ENCODE results near the gene DIPK1A.
"Not testable (repeated sequence)": the region's sequence is repeated elsewhere in the genome, so short reads cannot be mapped to it uniquely, and the experiment has no call there.

DIPK1A gene

DNA sequence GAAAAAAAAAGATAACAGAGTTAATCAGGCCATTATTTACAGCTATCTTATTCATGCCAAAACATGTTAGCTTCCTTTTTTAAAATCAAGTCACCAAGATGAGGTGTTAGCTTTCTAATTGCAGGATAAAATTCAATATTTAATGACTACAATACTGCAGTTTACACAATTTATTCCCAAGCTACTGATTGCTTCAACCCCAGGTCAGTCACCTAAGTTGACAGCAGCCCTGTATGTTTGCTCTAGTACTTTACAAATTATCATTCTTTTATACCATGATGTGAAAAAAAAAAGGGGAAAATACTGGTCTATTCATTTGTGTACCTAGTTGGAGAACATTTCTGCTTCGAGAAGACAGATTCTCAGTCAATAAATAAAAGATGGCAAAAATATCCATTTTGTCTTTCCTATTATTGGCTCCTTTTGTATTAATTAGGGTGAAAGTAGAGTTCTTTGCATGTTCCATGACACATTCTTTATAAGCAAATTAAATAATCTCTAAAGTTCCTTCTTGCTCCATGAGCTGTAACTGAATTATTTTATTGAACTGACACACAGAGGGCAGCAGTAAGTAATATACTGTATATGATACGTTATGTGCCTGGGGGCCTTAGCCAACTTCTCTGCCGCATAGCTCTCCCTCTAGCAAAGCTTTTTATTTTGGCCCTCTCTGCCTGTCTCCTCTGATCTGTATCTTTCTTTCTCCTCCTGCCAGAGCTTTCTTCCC, 48.0 kb downstream of the DIPK1A start:
- FAIRE-seq = no peak

DNA sequence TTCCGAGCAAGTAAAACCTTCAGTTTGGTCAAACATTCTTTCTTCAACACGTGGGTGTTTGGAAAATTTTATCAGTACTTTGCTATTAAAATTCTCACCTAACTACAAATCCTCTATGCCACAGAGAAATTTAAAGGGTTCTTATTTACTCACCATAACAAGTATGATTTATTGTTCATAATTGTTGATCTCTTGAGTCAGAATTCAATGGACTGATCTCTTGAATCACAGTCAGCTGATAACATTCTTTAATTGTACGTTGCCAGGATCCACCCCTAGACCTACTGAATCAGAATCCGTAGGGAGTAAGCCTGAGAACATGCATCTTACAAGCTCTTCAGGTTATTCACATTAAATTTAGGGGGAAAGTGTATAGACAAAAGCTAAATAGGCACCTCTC, 51.2 kb downstream of the DIPK1A start:
- FAIRE-seq = no peak

DNA sequence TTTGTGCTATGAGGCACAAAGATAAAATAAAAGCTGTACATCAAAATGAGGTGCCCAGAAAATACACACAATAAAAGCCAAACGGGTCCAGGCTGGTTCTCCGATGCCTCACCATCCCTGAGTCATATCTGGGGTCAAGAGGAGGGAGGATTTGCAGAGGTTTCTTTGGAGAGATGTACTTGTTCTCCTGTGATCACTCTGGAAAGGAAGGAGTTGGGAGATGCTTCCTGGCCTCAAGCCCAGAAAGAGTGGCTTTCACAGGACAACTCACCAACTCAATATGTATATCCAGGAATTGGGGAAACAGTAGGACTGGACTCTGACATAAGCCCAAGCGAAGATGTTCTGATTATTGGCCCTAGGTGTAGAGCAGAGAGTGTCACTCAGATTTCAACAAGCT, 51.9 kb downstream of the DIPK1A start:
- no peak for FAIRE-seq

DNA sequence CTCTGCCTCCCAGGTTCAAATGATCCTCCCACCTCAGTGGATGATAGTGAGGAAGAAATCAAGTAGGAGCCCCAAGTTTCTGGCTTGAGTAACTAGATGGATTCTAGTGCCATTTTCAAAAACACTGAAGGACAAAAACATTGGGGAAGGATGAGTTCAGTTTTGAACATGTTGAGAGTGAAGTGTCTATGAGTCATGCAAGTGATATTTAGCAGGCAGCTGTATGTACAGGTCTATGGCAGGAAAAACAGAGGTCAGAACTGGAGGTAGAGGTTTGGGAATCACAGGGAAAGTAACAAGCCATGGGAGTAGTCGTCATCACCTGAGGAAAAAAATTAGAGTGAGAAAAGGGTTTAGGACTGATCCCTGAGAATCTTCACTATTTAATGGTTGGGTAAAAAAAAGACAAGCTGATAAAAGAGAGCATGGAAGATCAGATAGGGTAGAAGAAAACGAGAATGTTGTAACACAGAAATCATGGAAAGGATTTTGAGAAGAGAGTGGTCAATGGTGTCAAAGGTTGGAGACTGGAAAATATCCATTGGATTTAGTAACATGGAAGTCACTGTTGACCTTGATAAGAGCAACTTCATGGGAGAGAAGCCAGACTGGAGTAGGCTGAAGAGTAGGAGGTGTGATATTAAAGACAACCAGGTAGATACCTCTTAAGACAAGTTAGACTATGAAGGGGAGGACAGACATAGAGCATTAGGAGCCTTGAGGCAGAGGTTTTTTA, 53.1 kb downstream of the DIPK1A start:
- FAIRE-seq = no peak

DNA sequence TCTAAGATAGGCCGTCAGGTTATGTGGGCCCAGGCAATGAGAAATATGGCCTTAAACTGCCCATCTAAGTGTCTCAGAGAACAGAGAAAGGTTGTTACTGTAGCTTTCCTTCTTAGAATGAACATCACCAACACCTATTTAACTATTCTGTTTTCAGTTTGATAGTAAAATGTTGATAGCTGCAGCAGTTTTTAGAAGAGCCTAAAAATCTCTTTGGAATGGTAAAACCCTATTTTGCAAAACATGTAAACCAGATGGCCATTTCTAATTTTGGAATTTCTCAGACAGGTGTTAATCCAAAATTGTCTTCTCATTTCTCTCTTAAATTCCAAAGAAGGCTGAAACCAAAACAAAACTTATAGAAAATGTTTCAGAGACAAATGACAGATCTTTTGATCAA, 57.5 kb downstream of the DIPK1A start:
- no peak for FAIRE-seq

DNA sequence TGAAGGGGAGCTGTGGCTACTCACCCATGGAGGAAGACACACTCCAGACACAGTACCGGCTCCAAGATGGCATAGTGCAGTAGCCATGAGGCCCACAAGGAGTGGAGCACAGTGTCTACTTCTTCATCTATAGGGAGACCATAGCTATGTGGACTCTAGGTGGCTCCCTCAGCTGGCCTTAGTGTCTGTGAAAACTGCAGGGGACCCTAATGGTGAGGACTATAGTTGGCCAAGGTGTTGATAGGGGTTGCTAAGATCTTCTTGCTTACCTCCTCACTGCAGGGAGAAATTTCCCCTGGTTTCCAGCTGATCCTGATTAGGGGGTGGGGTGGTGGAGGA, 58.9 kb downstream of the DIPK1A start:
- no peak for FAIRE-seq

DNA sequence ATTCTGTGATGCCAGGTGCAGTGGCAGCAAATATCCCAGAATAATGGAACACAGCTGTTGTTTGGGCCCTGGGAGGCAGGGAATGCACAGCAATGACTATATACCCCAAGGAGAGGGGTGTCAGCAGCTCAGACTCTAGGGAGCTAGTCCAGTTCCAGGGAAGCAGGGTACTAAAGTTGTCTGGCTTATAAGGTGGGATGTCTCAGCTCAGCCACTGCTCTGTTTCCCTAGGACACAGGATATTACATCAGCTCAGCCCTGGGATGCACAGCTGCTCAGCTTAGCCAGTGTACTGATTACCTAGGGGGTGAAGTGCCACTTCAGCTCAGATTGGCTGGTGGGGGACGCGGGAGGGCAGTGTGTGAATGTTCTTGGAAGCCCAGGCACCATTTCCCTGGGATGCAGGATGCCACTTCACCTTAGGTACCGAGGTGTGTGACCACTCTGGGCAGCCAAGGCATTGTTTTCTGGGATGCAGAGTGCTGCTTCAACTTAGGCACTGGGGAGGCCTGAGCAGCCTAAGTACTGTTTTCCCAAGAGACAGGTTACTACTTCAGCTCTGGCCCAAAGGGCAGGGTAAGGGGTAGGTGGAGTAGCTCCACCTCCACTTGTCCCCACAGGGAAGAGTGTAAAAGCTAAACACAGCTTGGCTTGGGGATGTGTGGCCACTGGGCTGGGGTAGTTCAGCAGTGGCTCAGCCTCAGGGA, 59.4 kb downstream of the DIPK1A start:
- no peak for FAIRE-seq

DNA sequence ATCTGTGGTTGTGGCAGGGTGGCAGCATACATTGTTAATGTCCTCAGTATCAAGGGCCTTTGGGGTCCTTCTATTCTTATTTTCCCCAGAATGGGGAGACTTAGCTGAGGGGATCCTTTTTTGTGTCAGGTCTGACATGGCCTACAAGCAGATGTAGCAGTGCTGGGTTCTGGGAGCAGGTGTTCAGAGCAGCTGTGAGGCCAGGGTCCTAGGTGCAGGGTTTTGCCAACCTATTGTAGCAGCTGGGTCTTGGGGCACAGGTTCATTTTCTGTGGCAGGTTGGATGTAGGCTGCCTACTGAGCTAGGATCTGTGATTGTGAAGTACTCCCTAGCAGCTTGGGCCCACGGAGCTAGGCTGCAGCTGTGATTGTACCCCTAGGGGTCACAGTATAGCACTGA, 60.1 kb downstream of the DIPK1A start:
- FAIRE-seq = no peak

GRCh38 chr1:92900539-92900938, 60.7 kb downstream of the DIPK1A start:
- no peak for FAIRE-seq

DNA sequence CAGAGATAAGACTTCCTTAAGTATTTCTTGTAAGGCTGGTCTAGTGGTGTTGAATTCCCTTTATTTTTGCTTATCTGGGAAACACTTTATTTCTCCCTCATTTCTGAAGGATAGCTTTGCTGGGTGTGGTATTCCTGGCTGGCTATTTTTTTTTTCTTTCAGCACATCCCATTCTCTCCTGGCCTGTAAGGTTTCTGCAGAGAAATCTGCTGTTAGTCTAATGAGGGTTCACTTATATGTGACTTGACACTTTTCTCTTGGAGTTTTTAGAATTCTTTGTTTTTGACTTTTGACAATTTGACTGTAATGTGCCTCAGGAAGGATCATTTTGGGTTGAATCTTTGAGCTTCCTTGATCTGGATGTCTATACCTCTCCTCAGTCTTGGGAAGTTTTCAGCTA, 61.5 kb downstream of the DIPK1A start:
- no peak for FAIRE-seq

GRCh38 chr1:92898053-92898452, 63.2 kb downstream of the DIPK1A start:
- not testable (repeated sequence) for FAIRE-seq

DNA sequence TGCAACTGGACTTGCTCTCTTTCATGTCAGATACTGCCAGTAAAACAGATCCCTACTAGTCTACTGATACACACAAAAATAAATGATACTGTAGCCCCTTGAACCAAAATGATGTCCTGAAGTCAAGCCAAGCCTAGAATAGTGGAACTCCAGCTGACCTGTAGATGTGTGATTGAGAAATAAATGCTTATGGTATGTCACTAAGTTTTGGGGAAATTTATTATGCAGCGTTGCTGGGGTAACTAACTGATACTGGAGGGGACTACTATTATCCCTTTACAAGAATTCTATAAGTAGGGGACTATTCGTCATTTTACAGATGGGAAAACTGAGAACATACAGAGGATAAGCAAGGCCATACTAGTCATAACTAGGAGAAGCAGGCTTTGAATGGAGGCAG, 73.8 kb downstream of the DIPK1A start:
- no peak for FAIRE-seq

DNA sequence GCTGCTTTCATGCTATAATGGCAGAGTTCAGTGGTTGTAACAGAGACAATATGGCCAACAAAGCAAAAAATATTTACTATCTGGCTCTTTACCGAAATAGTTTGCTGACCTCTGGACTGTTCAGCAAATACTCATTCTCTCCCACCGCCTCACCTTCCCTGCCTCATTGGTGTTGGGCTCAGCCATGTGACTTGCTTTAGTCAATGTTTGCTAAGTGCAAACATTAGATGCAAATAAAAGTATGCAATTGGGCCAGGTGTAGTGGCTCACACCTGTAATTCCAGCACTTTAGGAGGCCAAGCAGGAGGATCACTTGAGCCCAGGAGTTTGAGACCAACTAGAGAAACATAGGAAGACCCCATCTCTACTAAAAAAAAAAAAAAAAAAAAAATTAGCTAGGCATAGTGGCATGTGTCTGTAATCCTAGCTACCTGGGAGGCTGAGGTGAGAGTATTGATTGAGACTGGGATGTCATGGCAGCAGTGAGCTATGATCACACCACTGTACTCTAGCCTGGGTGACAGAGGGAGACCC, 74.3 kb downstream of the DIPK1A start:
- no peak for FAIRE-seq

DNA sequence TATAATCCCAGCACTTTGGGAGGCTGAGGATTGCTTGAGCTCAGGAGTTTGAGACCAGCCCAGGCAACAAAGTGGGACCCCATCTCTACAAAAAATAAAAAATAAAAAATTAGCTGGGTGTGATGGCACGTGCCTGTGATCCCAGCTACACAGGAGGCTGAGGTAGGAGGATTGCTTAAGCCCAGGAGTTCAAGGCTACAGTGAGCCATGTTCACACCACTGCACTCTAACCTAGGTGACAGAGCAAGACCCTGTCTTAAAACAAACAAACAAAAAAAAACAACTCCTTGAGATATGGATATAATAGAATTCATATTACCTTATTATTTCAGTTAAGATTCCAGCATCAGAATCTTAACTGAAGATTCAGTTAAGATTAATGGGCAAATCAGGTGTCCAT, 77.1 kb downstream of the DIPK1A start:
- no peak for FAIRE-seq

DNA sequence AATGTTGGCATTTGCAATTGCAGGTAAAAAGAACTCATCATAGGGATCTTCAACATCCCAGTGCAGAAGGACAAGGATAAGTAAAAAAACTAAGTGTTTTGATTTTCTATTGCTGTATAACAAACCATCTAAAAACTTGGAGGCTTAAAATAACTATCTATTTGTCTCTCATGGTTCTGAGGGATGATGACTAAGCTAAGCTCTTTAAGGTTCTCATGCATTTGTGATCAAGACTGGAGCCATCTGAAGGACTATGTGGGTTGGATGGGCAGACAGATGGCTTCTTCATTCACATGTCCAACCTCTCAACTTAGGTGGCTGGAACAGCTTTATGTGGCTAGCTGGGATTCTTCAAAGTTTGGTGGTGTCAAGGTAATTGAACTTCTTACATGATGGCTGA, 78.0 kb downstream of the DIPK1A start:
- no peak for FAIRE-seq

GRCh38 chr1:92882819-92883218, 78.4 kb downstream of the DIPK1A start:
- no peak for FAIRE-seq

- no peak for FAIRE-seq
Observed at GRCh38 chr1:92881391-92881790, 79.9 kb downstream of the DIPK1A start.

- FAIRE-seq = no peak
Observed at GRCh38 chr1:92879316-92879968, 81.8 kb downstream of the DIPK1A start.

DNA sequence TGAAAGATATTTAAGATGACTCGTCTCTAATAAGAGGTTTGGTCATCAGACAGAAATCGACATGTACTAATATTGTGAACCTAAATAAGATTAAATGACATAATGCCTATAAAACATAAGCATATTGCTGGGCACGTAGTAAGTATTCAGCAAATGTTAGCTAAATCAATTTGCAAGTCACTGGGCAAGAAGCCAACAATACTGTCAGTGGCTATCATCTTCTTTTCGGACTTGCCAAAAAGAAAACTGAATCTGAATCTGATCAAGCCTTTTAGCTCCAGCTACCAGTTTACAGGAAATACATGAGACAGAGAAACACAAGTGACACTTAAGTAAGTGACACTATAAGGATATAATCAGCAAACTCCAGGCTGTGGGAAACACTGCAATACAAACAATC, 83.5 kb downstream of the DIPK1A start:
- no peak for FAIRE-seq

- no peak for FAIRE-seq
Observed at GRCh38 chr1:92877081-92877711, 84.1 kb downstream of the DIPK1A start.

DNA sequence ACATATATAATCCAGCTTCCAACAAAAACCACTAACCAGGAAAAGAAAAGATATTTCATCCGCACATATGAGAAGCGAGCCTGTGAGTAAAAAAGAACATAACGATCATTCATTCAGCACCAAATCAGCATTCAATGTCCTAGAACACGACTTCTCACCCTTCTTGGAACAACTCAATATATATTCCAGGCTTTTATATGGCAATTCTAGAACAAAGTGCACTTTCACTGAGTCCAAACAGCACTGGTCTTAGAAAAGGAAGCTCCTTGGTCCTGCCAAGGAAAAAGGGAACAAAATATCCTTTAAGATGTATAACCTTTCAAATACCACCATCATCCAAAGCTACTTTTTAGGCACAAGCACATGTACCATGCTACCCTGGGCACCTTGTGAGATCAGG, 84.9 kb downstream of the DIPK1A start:
- no peak for FAIRE-seq

DNA sequence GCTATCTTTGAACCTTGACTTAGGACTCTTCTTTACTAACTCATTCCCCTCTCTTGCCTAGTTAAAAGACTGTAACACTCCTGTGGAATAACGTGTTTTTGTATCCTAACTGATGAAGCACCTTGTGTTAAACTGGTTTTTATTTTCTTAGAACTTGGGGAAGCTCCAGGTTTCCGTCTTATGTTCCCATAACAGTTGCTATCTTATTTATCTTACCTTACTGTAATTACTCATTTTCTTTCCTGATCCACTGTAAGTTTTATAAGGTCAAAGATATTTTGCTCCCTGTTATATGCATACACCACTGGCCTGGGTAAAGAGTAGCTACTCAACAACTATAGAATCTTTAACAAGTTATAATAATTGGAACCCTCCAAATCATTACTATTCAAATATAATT, 86.3 kb downstream of the DIPK1A start:
- FAIRE-seq = no peak

GRCh38 chr1:92872719-92873118, 88.5 kb downstream of the DIPK1A start:
- FAIRE-seq = no peak
